Measurements from ENCODE around the gene GPSM3. TPM values are rescaled to one million over a fixed set of nuclear protein-coding genes. Genes with fewer than 3 reads are reported as not detected.
"Not testable (repeated sequence)": the region's sequence is repeated elsewhere in the genome, so short reads cannot be mapped to it uniquely, and the experiment has no call there.

The GPSM3 gene
- total RNA-seq, 1 donor from 2014 or later: 199 TPM

DNA sequence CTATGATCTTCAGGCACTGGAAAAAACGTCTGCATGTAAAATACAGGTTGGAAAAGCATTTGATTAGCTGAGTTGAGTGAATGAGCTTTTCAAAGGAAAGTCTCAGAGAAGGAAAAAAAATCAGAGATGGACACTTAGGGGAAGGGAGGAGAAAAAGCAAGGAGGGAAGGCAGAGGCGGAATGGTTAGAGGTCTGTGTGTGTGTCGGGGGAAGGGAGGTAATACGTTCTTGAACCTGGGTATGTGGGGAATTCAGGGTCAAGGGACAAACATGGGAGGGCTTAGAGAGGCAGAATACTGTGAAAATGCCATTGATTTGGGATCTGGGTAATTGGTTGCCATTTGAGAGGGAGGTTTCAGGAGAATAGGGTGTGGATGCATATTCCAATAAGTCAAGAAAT is 45.8 kb downstream of the GPSM3 start:
- DNase-seq: no peak
- H3K4me1 Mint-ChIP-seq: peaks cover 16% of the 10 kb centered on the region
- ATAC-seq (ENCODE audit: low read depth): no peak
- ChIA-PET POLR2A (interaction anchor here (0.7 kb wide), 1 partner anchor 177 kb away, joined by 3 read pairs; no protein-coding TSS in a partner anchor), CTCF (no interaction called here)
- no peaks in the 10 kb centered on the region for H3K9me3 Mint-ChIP-seq
- H3K36me3 Mint-ChIP-seq (ENCODE audit: low read depth): no peaks in the 10 kb centered on the region
- H3K27ac Mint-ChIP-seq: no peak overlapping the region
- intact Hi-C loops (cut with micrococcal nuclease): no loop called here
- TF ChIP-seq, protein P1, sequence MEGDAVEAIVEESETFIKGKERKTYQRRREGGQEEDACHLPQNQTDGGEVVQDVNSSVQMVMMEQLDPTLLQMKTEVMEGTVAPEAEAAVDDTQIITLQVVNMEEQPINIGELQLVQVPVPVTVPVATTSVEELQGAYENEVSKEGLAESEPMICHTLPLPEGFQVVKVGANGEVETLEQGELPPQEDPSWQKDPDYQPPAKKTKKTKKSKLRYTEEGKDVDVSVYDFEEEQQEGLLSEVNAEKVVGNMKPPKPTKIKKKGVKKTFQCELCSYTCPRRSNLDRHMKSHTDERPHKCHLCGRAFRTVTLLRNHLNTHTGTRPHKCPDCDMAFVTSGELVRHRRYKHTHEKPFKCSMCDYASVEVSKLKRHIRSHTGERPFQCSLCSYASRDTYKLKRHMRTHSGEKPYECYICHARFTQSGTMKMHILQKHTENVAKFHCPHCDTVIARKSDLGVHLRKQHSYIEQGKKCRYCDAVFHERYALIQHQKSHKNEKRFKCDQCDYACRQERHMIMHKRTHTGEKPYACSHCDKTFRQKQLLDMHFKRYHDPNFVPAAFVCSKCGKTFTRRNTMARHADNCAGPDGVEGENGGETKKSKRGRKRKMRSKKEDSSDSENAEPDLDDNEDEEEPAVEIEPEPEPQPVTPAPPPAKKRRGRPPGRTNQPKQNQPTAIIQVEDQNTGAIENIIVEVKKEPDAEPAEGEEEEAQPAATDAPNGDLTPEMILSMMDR (IDR thresholded peaks at IDR 0.05): no peak
- no peak overlapping the region for H3K4me3 Mint-ChIP-seq
- H3K27me3 Mint-ChIP-seq: peaks cover 46% of the 10 kb centered on the region

- Mint-ChIP-seq H3K27me3 (peaks cover 47% of the 10 kb centered on the region), H3K4me3 (no peak overlapping the region), H3K4me1 (peaks cover 16% of the 10 kb centered on the region), H3K9me3 (no peaks in the 10 kb centered on the region), H3K36me3 (ENCODE audit: low read depth) (no peaks in the 10 kb centered on the region), H3K27ac (no peak overlapping the region)
- no peak for ATAC-seq (ENCODE audit: low read depth)
- TF ChIP-seq, protein P1 (IDR thresholded peaks at IDR 0.05): no peak
- ChIA-PET POLR2A (no interaction called here), CTCF (no interaction called here)
- DNase-seq: no peak
- intact Hi-C loops (cut with micrococcal nuclease): no loop called here
These were observed 46.2 kb downstream of the GPSM3 start for GRCh38 chr6:32146287-32146686.

GRCh38 chr6:32144238-32144637 is 48.2 kb downstream of the GPSM3 start:
- Mint-ChIP-seq H3K4me1 (peaks cover 13% of the 10 kb centered on the region), H3K27me3 (peaks cover 38% of the 10 kb centered on the region)
- CTCF ChIA-PET; DNase-seq; ATAC-seq (ENCODE audit: low read depth); H3K9me3 Mint-ChIP-seq; H3K36me3 Mint-ChIP-seq (ENCODE audit: low read depth); H3K4me3 Mint-ChIP-seq; intact Hi-C loops (cut with micrococcal nuclease); H3K27ac Mint-ChIP-seq: not testable (repeated sequence)
- POLR2A ChIA-PET: interaction anchor here (0.7 kb wide), 1 partner anchor 31 kb away, joined by 3 read pairs; no protein-coding TSS in a partner anchor

Other genes starting within 250 kb of the GPSM3 start
- gene CFB, start 246.5 kb downstream of the GPSM3 start, total RNA-seq: 0.29 TPM in 1 of 2 replicates, not detected in the other
- 57.9 and 63.3 TPM in 2 replicates for gene NELFE, start 233.7 kb downstream of the GPSM3 start, total RNA-seq
- 95.8 and 102 TPM in 2 replicates for gene SKIC2, start 233.5 kb downstream of the GPSM3 start, total RNA-seq
- gene DXO, start 220.5 kb downstream of the GPSM3 start, total RNA-seq: 23.7 and 29.4 TPM in 2 replicates
- 4.6 and 6.8 TPM in 2 replicates for gene C4A, start 210.6 kb downstream of the GPSM3 start, total RNA-seq
- gene C4B, start 177.8 kb downstream of the GPSM3 start, total RNA-seq: 5.1 and 5.3 TPM in 2 replicates
- gene CYP21A2, start 154.2 kb downstream of the GPSM3 start, total RNA-seq: 0.10 TPM in 1 of 2 replicates, not detected in the other
- gene TNXB, start 83.3 kb downstream of the GPSM3 start, total RNA-seq: 5.9 and 12.4 TPM in 2 replicates
- 144 and 148 TPM in 2 replicates for gene ATF6B, start 64.4 kb downstream of the GPSM3 start, total RNA-seq
- 4.1 and 4.4 TPM in 2 replicates for gene FKBPL, start 62.4 kb downstream of the GPSM3 start, total RNA-seq
- gene PRRT1, start 40.7 kb downstream of the GPSM3 start, total RNA-seq: not detected in 2 replicates
- 1.8 and 3.0 TPM in 2 replicates for gene PPT2, start 38.5 kb downstream of the GPSM3 start, total RNA-seq
- 2.2 and 3.4 TPM in 2 replicates for gene EGFL8, start 28.0 kb downstream of the GPSM3 start, total RNA-seq
- 26.4 and 27.0 TPM in 2 replicates for gene AGPAT1, start 16.6 kb downstream of the GPSM3 start, total RNA-seq
- gene RNF5, start 14.2 kb downstream of the GPSM3 start, total RNA-seq: 39.7 and 41.8 TPM in 2 replicates
- 23.5 and 30.8 TPM in 2 replicates for gene AGER, start 8.4 kb downstream of the GPSM3 start, total RNA-seq
- 134 and 153 TPM in 2 replicates for gene PBX2, start 2.4 kb downstream of the GPSM3 start, total RNA-seq
- 3.3 and 4.0 TPM in 2 replicates for gene NOTCH4, start 31.4 kb upstream of the GPSM3 start, total RNA-seq
- gene TSBP1, start 179.3 kb upstream of the GPSM3 start, total RNA-seq: not detected in 2 replicates
- gene BTNL2, start 214.5 kb upstream of the GPSM3 start, total RNA-seq: not detected in 2 replicates
- 2,835 and 3,035 TPM in 2 replicates for gene HLA-DRA, start 247.2 kb upstream of the GPSM3 start, total RNA-seq

Measured in activated B cell treated with CpG ODN at 0.5 μM for 24 hours (primary cell).